Measurements from ENCODE around the gene ERVFRD-1.

ERVFRD-1 gene

GRCh38 chr6:11140056-11140455 lies 28.5 kb upstream of the ERVFRD-1 start:
- TF ChIP-seq ZFX (IDR thresholded peaks at IDR 0.05) (no peak), CTCF (conservative IDR thresholded peaks at IDR 0.05) (no peak)

GRCh38 chr6:11139051-11139960 lies 27.8 kb upstream of the ERVFRD-1 start:
- no peak for TF ChIP-seq CTCF (conservative IDR thresholded peaks at IDR 0.05)
- TF ChIP-seq ZFX (IDR thresholded peaks at IDR 0.05): no peak
- H3K27ac ChIP-seq: no peak overlapping the region

More at GRCh38 chr6:11140056-11140455, 28.5 kb upstream of the ERVFRD-1 start:
- no peak overlapping the region for H3K27ac ChIP-seq

GRCh38 chr6:11136809-11137208 lies 25.3 kb upstream of the ERVFRD-1 start:
- no peak overlapping the region for H3K27ac ChIP-seq

GRCh38 chr6:11133281-11133680 lies 21.8 kb upstream of the ERVFRD-1 start:
- TF ChIP-seq ZFX (IDR thresholded peaks at IDR 0.05): no peak
- TF ChIP-seq CTCF (conservative IDR thresholded peaks at IDR 0.05): no peak
- no peak overlapping the region for H3K27ac ChIP-seq

More at GRCh38 chr6:11136809-11137208, 25.3 kb upstream of the ERVFRD-1 start:
- TF ChIP-seq CTCF (conservative IDR thresholded peaks at IDR 0.05) (no peak), ZFX (IDR thresholded peaks at IDR 0.05) (no peak)

- H3K27ac ChIP-seq: no peak overlapping the region
- TF ChIP-seq CTCF (conservative IDR thresholded peaks at IDR 0.05) (no peak), ZFX (IDR thresholded peaks at IDR 0.05) (no peak)
Observed at GRCh38 chr6:11132194-11132888, 20.8 kb upstream of the ERVFRD-1 start.

GRCh38 chr6:11130605-11131004 lies 19.1 kb upstream of the ERVFRD-1 start:
- H3K27ac ChIP-seq: no peak overlapping the region
- TF ChIP-seq CTCF (conservative IDR thresholded peaks at IDR 0.05) (no peak), ZFX (IDR thresholded peaks at IDR 0.05) (no peak)

All from C4-2B (cell line).